ENCODE measurements around the gene GPATCH2L.

Gene GPATCH2L

GRCh38 chr14:76151398-76152332 lies at the start of gene GPATCH2L:
Gene GPATCH2L, plus strand, starts transcription at chr14:76151922. Its CDS starts 2,442 bp downstream, at chr14:76154364.
- ChIA-PET CTCF (interaction anchor here (0.6 to 2.5 kb wide), 3 partner anchors 143 to 395 kb away, joined by 3 to 6 read pairs (median 4); no protein-coding TSS in a partner anchor), POLR2A (interaction anchor here (0.7 to 1.0 kb wide), 4 partner anchors 10 to 201 kb away, joined by 3 to 4 read pairs (median 3); no protein-coding TSS in a partner anchor)
- H3K36me3 ChIP-seq (ENCODE audit: control insufficient read depth in 2 of 2, insufficient read depth in 1 of 2, low read length in 2 of 2) = peaks cover 0 to 24% of the 10 kb centered on the region in 2 experiments; a peak in 1 of 3 replicates
- no peaks in the 10 kb centered on the region for H3K9me3 ChIP-seq (ENCODE audit: control insufficient read depth, insufficient read depth, low read depth, low read length)
- peaks cover 6% of the 10 kb centered on the region; the same call in 1 of the 2 replicates for H3K4me1 ChIP-seq (ENCODE audit: control insufficient read depth, insufficient read depth, low read length)
- peak within 1 kb of the TSS; percentile 93 for H3K4me3 ChIP-seq (ENCODE audit: low read depth, low read length)
- peak within 1 kb of the TSS; percentile 55 for H3K27ac ChIP-seq (ENCODE audit: extremely low read depth, low read depth, low read length)
- TF ChIP-seq ZNF621 (tag by site-specific recombination; IDR thresholded peaks at IDR 0.05) (no peak), INSM2 (tag by site-specific recombination; IDR thresholded peaks at IDR 0.05) (peak; percentile 39; the same call in 1 of the 2 replicates), ZNF596 (tag by site-specific recombination; IDR thresholded peaks at IDR 0.05) (no peak), ZNF501 (tag by site-specific recombination; IDR thresholded peaks at IDR 0.05) (peak; percentile 74; the same call in 1 of the 2 replicates), ZNF391 (tag by site-specific recombination; IDR thresholded peaks at IDR 0.05; ENCODE audit: borderline replicate concordance, low read depth) (peak; percentile 51; the same call in 1 of the 2 replicates), EGR2 (tag by site-specific recombination; IDR thresholded peaks at IDR 0.05; ENCODE audit: low read depth) (peak; percentile 28), ZXDB (tag by site-specific recombination; IDR thresholded peaks at IDR 0.05) (peak; percentile 88), ZSCAN30 (tag by site-specific recombination; IDR thresholded peaks at IDR 0.05) (0 out of 2 replicates have a peak, but pooled peaks have one; percentile 12), ZBTB8A (tag by site-specific recombination; IDR thresholded peaks at IDR 0.05) (peak; percentile 58), ZNF560 (tag by site-specific recombination; IDR thresholded peaks at IDR 0.05; ENCODE audit: borderline replicate concordance) (no peak), ZNF830 (tag by site-specific recombination; IDR thresholded peaks at IDR 0.05; ENCODE audit: low read depth) (no peak), ZBTB20 (tag by site-specific recombination; IDR thresholded peaks at IDR 0.05) (peak; percentile 55; the same call in 1 of the 2 replicates), ZNF211 (tag by site-specific recombination; IDR thresholded peaks at IDR 0.05; ENCODE audit: low read depth) (no peak), ZNF571 (tag by site-specific recombination; IDR thresholded peaks at IDR 0.05) (no peak), GLI4 (tag by site-specific recombination; IDR thresholded peaks at IDR 0.05) (no peak), HOXA7 (CRISPR knock-in tag; IDR thresholded peaks at IDR 0.05; ENCODE audit: borderline replicate concordance) (no peak), SP2 (tag by site-specific recombination; IDR thresholded peaks at IDR 0.05) (peak; percentile 92), ZNF350 (tag by site-specific recombination; IDR thresholded peaks at IDR 0.05) (no peak), PRDM4 (tag by site-specific recombination; IDR thresholded peaks at IDR 0.05) (0 out of 2 replicates have a peak, but pooled peaks have one; percentile 53), ZNF548 (tag by site-specific recombination; IDR thresholded peaks at IDR 0.05) (no peak), ZBTB6 (tag by site-specific recombination; IDR thresholded peaks at IDR 0.05) (no peak), ATF2 (tag by site-specific recombination; IDR thresholded peaks at IDR 0.05; ENCODE audit: low read depth) (0 out of 2 replicates have a peak, but pooled peaks have one; percentile 2), SP3 (tag by site-specific recombination; IDR thresholded peaks at IDR 0.05) (peak; percentile 92), ZFHX2 (tag by site-specific recombination; conservative IDR thresholded peaks at IDR 0.05) (no peak), GLIS2 (tag by site-specific recombination; IDR thresholded peaks at IDR 0.05) (peak; percentile 50), SP7 (tag by site-specific recombination; IDR thresholded peaks at IDR 0.05) (peak; percentile 61), PRDM6 (tag by site-specific recombination; IDR thresholded peaks at IDR 0.05) (no peak), ZNF610 (tag by site-specific recombination; IDR thresholded peaks at IDR 0.05; ENCODE audit: borderline replicate concordance) (no peak), ZNF654 (tag by site-specific recombination; IDR thresholded peaks at IDR 0.05; ENCODE audit: low read depth) (no peak)
